HG02588 (cell line): ENCODE measurements around the gene RPL35.

Experiments used
- ATAC-seq: cut with Tn5 transposase; IDR thresholded peaks from one replicate; pipeline ENCODE4 v1.9.1; 2021; ENCODE audit warnings: mild to moderate bottlenecking, moderate library complexity; ENCODE audit not compliant: unreplicated experiment

The RPL35 gene

GRCh38 chr9:124877021-124877782 is 15.4 kb upstream of the RPL35 start:
- ATAC-seq = no peak

- no peak for ATAC-seq
These were observed 13.7 kb upstream of the RPL35 start for GRCh38 chr9:124875501-124875900.

- ATAC-seq = no peak
These were observed 11.9 kb upstream of the RPL35 start for GRCh38 chr9:124873664-124874063.

DNA sequence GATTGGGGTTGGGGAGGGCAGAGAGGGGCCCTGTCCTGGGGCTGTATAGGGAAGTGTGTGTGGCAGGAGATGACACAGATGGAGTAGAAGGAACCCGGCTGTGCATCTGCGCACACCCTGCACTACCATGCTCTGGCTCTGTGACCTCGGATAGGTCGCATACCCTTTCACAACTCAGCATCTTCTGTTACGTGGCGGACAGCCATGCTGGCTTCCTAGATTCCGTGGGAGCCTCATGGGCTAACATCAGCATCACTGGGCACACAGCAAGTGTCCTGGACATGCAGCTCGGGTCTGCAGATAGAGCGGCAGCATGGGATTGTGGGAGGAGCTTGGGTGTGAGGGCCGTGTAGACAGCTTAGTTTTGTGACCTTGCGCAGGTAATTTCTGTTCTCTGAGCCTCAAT is 9.4 kb upstream of the RPL35 start:
- ATAC-seq = no peak

GRCh38 chr9:124870723-124871122 is 9.0 kb upstream of the RPL35 start:
- no peak for ATAC-seq

DNA sequence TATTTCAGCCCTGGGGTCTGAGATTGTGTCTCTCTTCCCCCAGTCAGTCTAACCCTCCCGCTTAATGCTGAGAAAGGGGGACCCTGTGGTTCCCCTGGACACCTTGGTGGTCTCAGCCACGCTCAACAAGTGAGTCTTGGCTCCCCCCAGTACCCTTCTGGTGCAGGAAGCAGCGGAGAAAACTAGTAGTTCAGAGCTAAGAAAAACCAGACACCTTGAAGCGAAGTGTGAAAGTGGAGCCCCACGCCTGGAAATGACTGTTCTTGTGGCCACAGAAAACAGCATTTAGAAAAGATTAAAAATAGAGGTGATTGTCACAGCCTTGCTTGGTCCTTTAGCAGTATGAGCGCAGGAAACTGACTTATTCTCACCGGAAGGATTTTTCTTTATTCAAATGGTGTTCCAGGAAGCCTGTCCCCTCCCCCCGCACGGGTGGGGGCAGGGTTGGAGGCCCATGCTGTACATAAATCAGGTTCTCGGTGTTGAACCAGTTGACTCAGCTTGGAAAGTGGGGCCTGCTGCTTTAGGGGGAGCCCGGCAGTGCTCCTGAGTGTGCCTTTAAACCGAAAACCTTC is 8.3 kb upstream of the RPL35 start:
- peak; percentile 40 for ATAC-seq

GRCh38 chr9:124869466-124869985 is 7.8 kb upstream of the RPL35 start:
- ATAC-seq = peak; percentile 9

DNA sequence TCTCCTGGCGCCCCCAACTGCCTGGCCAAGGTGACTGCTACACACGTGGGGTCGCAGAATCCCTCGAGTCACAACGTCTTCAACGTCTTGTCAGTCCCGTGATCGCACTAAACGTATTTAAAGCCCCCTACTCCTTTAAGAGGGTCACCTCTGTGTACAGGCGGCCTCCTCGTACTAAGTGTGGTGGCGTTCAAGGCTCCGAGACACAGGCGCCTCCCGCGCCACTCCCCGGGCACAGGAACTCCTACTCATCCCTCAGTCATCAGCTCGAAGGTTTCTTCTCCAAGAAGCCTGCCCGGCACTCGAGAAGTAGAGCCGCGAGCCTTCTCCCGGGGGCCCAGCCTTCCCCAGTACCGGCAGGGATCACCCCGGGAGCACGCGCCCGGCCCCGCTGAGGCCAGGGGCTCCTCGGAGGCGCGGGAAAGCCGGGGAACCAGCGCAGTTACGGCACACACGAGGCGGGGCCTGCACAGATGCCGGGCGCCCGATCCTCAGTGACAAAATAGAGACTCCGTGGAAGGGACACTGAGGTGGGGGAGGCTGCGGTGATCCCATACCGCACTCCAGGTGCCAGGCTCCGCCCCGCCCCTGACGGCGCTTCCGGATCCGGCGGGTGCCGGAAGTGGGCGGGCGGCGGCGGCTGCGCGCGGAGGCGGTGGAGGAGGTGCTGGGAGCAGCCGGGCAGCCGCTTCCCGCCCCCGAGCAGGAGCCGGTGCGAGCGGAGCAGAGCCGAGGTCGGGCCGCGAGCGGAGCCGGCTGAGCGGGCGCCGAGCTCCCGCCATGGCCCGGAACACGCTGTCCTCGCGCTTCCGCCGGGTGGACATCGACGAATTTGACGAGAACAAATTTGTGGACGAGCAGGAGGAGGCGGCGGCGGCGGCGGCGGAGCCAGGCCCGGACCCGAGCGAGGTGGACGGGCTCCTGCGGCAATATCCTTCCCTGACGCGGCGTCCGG is 7.0 kb upstream of the RPL35 start:
- ATAC-seq = peak; percentile 56

GRCh38 chr9:124863371-124863871 is 1.7 kb upstream of the RPL35 start:
- no peak for ATAC-seq

GRCh38 chr9:124860582-124861341 is 995 bp downstream of the RPL35 start:
- ATAC-seq = no peak

DNA sequence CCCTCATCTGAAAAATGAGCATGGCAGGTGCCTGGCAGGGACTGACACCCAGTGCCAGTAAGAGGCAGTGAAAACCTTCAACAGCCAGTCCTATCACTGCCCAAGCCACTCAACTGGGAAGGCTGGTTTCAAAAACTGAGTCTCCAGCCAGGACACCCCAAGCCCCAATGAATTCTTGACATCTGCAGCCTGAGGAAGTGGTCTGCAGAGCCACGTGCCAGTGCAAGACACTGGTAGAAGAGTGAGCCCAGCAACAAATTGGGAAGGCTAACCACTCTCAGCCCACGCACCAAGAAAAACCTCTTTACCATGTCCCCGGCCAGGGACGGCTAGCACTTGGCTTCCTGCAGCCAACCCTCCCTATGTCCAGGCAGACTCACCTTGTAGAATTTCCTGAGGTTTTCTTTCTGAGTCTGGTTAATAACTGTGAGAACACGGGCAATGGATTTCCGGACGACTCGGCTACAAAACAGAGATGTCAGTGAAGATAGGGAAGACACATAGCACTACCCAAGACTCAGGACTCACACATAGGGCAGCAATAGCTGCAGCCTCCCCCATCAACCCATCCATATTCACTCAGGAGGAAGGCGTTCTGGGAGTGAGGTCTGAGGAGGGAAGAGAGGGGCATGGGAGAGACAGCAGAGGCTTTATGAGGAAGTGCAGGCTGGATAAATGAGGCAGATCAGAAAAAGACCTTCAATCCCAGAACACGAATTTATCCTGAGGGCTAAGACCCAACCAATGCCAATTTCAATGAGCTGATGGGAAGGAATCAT is 1.8 kb downstream of the RPL35 start:
- no peak for ATAC-seq

DNA sequence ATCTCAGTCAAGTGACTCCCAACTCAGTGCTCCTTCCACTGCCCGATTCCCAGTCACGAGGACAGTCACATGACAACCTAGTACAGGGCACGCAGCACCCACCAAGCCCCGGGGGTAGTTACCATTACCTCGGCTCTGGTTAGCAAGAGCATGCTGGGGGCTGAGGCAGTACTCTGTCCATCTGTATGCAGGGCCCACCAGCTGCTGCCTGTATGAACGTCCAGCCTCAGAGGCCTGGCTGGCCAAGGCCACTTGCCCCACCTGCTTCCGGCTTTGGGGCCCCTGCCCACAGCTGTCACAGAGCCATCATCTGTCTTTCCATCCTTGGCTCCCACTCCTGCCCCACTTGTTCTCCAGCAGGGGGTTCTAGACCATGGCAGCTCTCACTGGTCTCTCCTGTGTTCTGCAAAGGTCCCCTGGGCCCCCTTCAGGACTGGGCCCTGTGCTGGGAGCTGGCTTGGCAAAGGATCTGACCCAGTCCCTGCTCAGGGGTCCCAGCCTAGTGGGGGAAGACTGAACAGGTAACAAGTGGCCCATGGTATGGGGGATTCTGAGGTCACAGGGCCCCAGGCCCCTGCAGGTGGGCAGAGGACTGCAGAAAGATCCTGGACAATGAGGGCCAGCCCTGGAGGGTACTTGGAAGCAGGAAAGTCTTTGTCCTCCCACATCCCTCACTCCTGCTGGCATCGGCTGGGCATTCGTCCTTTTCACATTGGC is 3.3 kb downstream of the RPL35 start:
- ATAC-seq = no peak

DNA sequence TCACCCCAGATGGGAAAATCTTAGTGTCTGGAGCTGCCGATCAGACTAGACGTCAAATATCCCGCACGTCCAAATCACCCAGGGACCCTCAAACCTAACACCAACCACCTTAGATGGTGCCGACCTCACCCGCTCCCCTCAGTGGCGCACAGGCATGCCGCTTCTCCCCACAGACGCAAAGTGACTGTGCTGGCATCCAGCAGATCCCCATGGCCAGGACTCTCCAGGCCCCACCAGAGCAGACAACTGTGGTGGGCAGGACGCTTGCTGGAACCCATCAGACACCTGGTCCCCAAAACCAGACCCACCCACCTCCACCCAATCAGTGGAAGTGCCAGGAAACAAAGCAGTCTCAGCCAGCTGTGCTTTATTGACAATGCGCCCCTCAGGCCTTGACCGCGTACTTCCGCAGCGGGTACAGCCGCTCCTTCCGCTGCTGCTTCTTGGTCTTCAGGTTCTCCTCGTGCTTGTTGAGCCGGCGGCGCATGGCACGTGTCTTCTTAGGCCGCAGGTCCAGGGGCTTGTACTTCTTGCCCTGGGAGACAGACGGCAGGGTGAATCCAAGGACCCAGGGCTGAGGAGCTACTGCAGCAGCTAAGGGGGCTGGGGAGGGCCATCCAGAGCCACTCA is 4.1 kb downstream of the RPL35 start:
- ATAC-seq = no peak

DNA sequence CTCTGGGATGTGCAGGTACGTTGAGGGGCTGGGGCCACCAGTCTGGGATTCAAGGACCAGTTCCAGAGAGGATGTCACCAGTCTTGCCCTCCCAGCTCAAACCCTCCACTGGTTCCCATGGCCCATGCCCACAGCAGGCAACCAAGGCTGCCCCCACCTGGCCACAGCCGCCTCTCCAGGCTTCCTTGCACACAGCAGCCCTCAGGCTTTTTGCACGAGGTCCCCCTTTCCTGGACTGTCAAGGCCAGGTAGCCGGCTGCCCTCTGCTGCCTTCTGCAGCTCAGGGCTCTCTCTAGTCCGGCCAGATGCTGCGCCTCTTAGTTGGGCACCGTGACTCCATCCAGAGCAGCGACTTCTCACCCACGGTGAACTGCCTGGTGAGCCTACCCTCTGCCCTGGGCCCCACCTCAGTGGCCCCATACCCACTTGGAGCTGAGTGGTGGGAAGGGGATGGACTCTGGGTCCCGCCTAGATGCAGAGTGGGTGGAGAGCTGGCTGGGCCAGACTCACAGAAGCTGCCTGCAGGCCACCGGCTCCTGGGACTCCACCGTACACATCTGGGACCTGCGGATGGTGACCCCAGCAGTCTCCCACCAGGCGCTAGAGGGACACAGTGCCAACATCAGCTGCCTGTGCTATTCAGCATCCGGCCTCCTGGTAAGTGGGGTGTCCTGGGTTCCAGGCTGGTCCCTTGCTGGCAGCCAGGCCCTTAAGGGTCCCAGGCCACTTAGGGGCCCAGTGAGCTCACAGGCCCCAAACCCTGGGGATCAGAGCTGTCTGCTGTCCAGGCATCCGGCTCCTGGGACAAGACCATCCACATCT is 5.6 kb downstream of the RPL35 start:
- ATAC-seq = no peak

GRCh38 chr9:124855566-124855943 is 6.2 kb downstream of the RPL35 start:
- ATAC-seq = no peak

DNA sequence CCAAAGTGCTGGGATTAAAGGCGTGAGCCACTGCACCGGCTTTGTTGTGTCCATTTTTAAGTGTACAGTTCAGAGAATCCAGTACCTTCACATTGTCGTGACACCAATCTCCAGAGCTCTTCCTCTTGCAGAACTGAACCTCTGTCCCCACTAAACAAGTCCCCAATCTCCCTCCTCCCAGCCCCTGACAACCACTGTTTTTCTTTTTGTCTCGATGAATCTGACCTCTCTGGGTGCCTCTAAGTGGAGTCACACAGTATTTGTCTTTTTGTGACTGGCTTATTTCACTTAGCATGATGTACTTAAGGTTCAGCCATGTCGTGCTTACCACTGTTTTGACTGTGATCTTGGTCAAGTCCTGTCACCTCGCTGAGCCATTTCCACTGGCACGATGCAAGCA is 6.9 kb downstream of the RPL35 start:
- no peak for ATAC-seq

DNA sequence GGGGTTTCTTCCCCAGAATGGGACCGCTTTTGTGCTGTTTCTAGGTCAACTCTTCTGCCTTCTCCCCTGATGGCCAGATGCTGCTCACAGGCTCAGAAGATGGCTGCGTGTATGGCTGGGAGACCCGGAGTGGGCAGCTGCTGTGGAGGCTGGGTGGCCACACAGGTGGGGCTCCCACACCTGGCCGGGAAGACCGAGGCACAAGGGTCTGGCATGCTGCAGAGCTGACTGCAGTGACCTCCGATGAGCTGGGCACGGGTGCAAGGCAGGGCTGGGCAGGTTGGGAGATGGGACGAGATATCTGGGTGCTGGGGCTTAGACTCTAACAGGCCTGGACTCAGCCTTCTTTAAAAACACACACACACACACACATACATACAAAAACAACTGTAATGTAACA is 7.6 kb downstream of the RPL35 start:
- ATAC-seq = no peak

DNA sequence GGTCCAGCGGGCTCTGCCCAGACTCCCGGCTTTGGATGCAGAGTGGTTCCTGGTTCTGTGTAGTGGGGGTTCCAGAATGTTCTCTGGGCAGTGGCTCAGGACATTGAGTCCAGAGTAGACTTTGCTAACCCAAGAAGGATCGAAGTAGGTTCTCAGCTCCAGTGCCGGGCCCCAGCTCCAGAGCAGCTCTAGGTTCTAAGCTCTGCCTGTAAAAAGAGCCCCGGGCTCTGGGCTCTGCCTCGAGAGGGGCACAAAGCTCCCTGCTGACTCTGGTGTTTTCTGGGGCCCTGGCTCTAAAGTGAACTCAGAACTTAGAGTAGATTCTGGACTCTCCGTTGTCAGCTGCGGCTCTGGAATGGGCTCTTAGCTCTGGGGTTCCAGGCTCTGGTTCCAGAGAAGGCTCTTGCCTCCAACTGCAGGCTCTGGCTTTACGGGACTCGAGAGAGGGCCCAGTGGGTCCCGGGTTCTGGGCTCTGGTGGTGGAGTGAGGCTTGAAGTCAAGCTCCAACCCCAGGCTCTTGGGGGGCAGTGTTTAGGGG is 8.1 kb downstream of the RPL35 start:
- ATAC-seq = no peak
